Astrocyte (in vitro differentiated cells and primary cell): ENCODE results near the gene BCR. TPM values are rescaled to one million over a fixed set of nuclear protein-coding genes. Genes with fewer than 3 reads are reported as not detected.

ENCODE experiments used
- DNase-seq: peaks from one replicate; pipeline ENCODE4 v3.0.0-alpha.2; 2010; ENCODE audit warnings: low read depth
- FAIRE-seq: peaks from 2 replicates; lab custom pipeline; 2011; peaks lifted over from hg19 to GRCh38; lab: Jason Lieb, UNC
- H2AFZ ChIP-seq: 2 replicates; pipeline ENCODE4 v1.6.0; 2012; ENCODE audit warnings: low read depth, low read length, inconsistent platforms
- H3K27ac ChIP-seq: 2 replicates; pipeline ENCODE4 v1.5.1; 2011; ENCODE audit warnings: low read depth, low read length, inconsistent platforms
- H3K27me3 ChIP-seq: 2 replicates; pipeline ENCODE4 v1.6.0; 2011; ENCODE audit warnings: low read length, inconsistent platforms; ENCODE audit not compliant: insufficient read depth
- H3K36me3 ChIP-seq: 2 replicates; pipeline ENCODE4 v1.5.1; 2011; ENCODE audit warnings: low read length, inconsistent platforms; ENCODE audit not compliant: insufficient read depth
- H3K4me1 ChIP-seq: 2 replicates; pipeline ENCODE4 v1.5.1; 2011; ENCODE audit warnings: low read length, inconsistent platforms; ENCODE audit not compliant: insufficient read depth
- H3K4me2 ChIP-seq: 2 replicates; pipeline ENCODE4 v1.6.0; 2012; ENCODE audit warnings: low read length, inconsistent platforms
- H3K4me3 ChIP-seq: 2 replicates; pipeline ENCODE4 v1.5.1; 2011; ENCODE audit warnings: low read depth, mild to moderate bottlenecking, low read length, inconsistent platforms; ENCODE audit not compliant: insufficient read depth
- H3K79me2 ChIP-seq: 2 replicates; pipeline ENCODE4 v1.6.0; 2012; ENCODE audit warnings: mild to moderate bottlenecking, low read length, inconsistent platforms; ENCODE audit not compliant: insufficient read depth
- H3K9ac ChIP-seq: 2 replicates; pipeline ENCODE4 v1.6.0; 2012; ENCODE audit warnings: mild to moderate bottlenecking, low read length, inconsistent platforms
- H3K9me3 ChIP-seq: 2 replicates; pipeline ENCODE4 v1.5.1; 2012; ENCODE audit warnings: low read depth, mild to moderate bottlenecking, low read length, inconsistent platforms; ENCODE audit not compliant: insufficient read depth
- H4K20me1 ChIP-seq: 2 replicates; pipeline ENCODE4 v1.6.0; 2012; ENCODE audit warnings: low read length, inconsistent platforms; ENCODE audit not compliant: insufficient read depth
- H3K27ac Mint-ChIP-seq: one replicate; pipeline ENCODE4 v1.8.0; 2021; ENCODE audit warnings: mild to moderate bottlenecking, mixed read lengths; ENCODE audit not compliant: unreplicated experiment
- H3K27me3 Mint-ChIP-seq: one replicate; pipeline ENCODE4 v1.8.0; 2021; ENCODE audit warnings: low read depth, mixed read lengths; ENCODE audit not compliant: unreplicated experiment
- H3K36me3 Mint-ChIP-seq: one replicate; pipeline ENCODE4 v1.8.0; 2021; ENCODE audit warnings: low read depth, mixed read lengths; ENCODE audit not compliant: unreplicated experiment
- H3K4me1 Mint-ChIP-seq: one replicate; pipeline ENCODE4 v1.8.0; 2021; ENCODE audit warnings: low read depth, mixed read lengths; ENCODE audit not compliant: unreplicated experiment
- H3K4me3 Mint-ChIP-seq: one replicate; pipeline ENCODE4 v1.8.0; 2021; ENCODE audit warnings: mild to moderate bottlenecking, moderate library complexity, mixed read lengths; ENCODE audit not compliant: unreplicated experiment
- H3K9me3 Mint-ChIP-seq: one replicate; pipeline ENCODE4 v1.8.0; 2021; ENCODE audit warnings: mild to moderate bottlenecking, mixed read lengths; ENCODE audit not compliant: unreplicated experiment
- CTCF ChIP-seq: IDR thresholded peaks from 2 replicates; pipeline ENCODE4 v1.5.1; 2011; ENCODE audit warnings: low read depth, mild to moderate bottlenecking, inconsistent platforms, low read length, moderate library complexity; ENCODE audit not compliant: insufficient read depth
- EZH2 ChIP-seq: IDR thresholded peaks from 2 replicates; pipeline ENCODE4 v1.6.1; 2012; ENCODE audit warnings: mild to moderate bottlenecking, low read length, inconsistent platforms; ENCODE audit not compliant: insufficient read depth
- total RNA-seq: library from RNA; stranded (reverse); gene quantifications from 2 replicates; pipeline ENCODE4 v1.2.1, GENCODE V29; 2021

Gene BCR
- total RNA-seq, 1 donor from 2014 or later = 48.9 TPM

GRCh38 chr22:23168391-23169042 lies 11.8 kb upstream of the BCR start:
- no peak for TF ChIP-seq CTCF
- no peak for TF ChIP-seq EZH2

GRCh38 chr22:23169043-23169406 lies 11.3 kb upstream of the BCR start:
- no peak for DNase-seq
- no peaks in the 10 kb centered on the region for H4K20me1 ChIP-seq
- no peak overlapping the region for H3K4me2 ChIP-seq
- no peak overlapping the region for H3K27ac Mint-ChIP-seq
- no peak overlapping the region for H3K27ac ChIP-seq
- peaks cover 22% of the 10 kb centered on the region for H3K27me3 Mint-ChIP-seq
- H3K4me1 ChIP-seq = no peaks in the 10 kb centered on the region
- no peak for TF ChIP-seq CTCF
- no peak for TF ChIP-seq EZH2
- H3K4me1 Mint-ChIP-seq = no peaks in the 10 kb centered on the region
- H3K36me3 ChIP-seq = no peaks in the 10 kb centered on the region
- H3K4me3 Mint-ChIP-seq = no peak overlapping the region
- H3K9me3 Mint-ChIP-seq = peaks cover 1% of the 10 kb centered on the region
- no peaks in the 10 kb centered on the region for H3K27me3 ChIP-seq
- H3K79me2 ChIP-seq = no peaks in the 10 kb centered on the region
- no peaks in the 10 kb centered on the region for H3K36me3 Mint-ChIP-seq
- H3K9me3 ChIP-seq = no peaks in the 10 kb centered on the region
- H3K9ac ChIP-seq = no peak overlapping the region
- no peak overlapping the region for H3K4me3 ChIP-seq
- FAIRE-seq = no peak
- H2AFZ ChIP-seq = no peak overlapping the region

More at GRCh38 chr22:23168391-23169042, 11.8 kb upstream of the BCR start:
- Mint-ChIP-seq H3K9me3 (no peaks in the 10 kb centered on the region), H3K36me3 (no peaks in the 10 kb centered on the region), H3K4me3 (no peak overlapping the region), H3K27ac (no peak overlapping the region), H3K27me3 (peaks cover 22% of the 10 kb centered on the region), H3K4me1 (no peaks in the 10 kb centered on the region)
- DNase-seq (no peak), FAIRE-seq (no peak)
- no peaks in the 10 kb centered on the region for H3K79me2 ChIP-seq
- no peak overlapping the region for H3K4me2 ChIP-seq
- H2AFZ ChIP-seq = no peak overlapping the region
- no peaks in the 10 kb centered on the region for H3K9me3 ChIP-seq
- H3K9ac ChIP-seq = no peak overlapping the region
- no peaks in the 10 kb centered on the region for H3K27me3 ChIP-seq
- H3K4me1 ChIP-seq = no peaks in the 10 kb centered on the region
- no peaks in the 10 kb centered on the region for H4K20me1 ChIP-seq
- H3K4me3 ChIP-seq = no peak overlapping the region
- H3K36me3 ChIP-seq = no peaks in the 10 kb centered on the region
- H3K27ac ChIP-seq = no peak overlapping the region
